Lower leg skin (tissue), 3 donors: Measurements from ENCODE around the gene FOXO6.

Source experiments
- POLR2A ChIP-seq, 2 donors: fragments of 450-650 bp; IDR thresholded peaks; one replicate each; pipeline ENCODE4 v1.6.1; 2016 to 2017; ENCODE audit warnings: antibody characterized with exemption in 2 of 2, mild to moderate bottlenecking in 1 of 2, moderate library complexity in 1 of 2
- TF ChIP-seq, protein P1 (sequence below), 3 donors: fragments of 450-650 bp; IDR thresholded peaks; one replicate each; pipeline ENCODE4 v1.5.1; 2016; ENCODE audit warnings: antibody characterized with exemption in 3 of 3, mild to moderate bottlenecking in 3 of 3, moderate library complexity in 2 of 3

DNA sequence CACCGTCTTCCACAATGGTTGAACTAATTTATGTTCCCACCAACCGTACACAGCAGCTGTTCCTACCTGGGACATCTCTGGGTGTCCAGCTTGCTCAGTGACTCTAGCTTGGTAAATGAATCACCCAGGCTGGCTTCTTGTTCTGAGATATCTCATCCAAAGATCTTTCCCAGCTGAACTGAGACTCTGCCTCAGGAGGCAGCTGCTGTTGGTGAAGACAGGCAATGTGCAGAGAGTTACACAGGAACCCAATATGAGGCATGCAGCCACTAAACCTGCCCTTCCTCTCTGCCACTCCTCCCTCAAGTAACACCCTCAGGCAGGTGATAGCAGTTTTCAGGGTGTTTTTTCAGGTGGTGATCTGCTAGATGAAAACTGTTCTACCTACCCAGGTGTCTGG lies 14.0 kb upstream of the FOXO6 start:
- TF ChIP-seq, protein P1, sequence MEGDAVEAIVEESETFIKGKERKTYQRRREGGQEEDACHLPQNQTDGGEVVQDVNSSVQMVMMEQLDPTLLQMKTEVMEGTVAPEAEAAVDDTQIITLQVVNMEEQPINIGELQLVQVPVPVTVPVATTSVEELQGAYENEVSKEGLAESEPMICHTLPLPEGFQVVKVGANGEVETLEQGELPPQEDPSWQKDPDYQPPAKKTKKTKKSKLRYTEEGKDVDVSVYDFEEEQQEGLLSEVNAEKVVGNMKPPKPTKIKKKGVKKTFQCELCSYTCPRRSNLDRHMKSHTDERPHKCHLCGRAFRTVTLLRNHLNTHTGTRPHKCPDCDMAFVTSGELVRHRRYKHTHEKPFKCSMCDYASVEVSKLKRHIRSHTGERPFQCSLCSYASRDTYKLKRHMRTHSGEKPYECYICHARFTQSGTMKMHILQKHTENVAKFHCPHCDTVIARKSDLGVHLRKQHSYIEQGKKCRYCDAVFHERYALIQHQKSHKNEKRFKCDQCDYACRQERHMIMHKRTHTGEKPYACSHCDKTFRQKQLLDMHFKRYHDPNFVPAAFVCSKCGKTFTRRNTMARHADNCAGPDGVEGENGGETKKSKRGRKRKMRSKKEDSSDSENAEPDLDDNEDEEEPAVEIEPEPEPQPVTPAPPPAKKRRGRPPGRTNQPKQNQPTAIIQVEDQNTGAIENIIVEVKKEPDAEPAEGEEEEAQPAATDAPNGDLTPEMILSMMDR (IDR thresholded peaks at IDR 0.05), result no peak
- no peak for TF ChIP-seq POLR2A (IDR thresholded peaks at IDR 0.05)
